Activated CD8-positive, alpha-beta memory T cell treated with anti-CD3 and anti-CD28 coated beads for 1 hour (primary cell): ENCODE measurements around the gene GLRX3.
A peak's percentile ranks its signal among the peaks of the same experiment; 100 is the strongest.
"Not testable (repeated sequence)": the region's sequence is repeated elsewhere in the genome, so short reads cannot be mapped to it uniquely, and the experiment has no call there.

Experiments used
- DNase-seq, 2 donors: peaks; one replicate each; pipeline ENCODE4 v3.0.0-alpha.2; 2020; ENCODE audit warnings: low read depth in 1 of 2; ENCODE audit errors: extremely low read depth in 1 of 2

Gene GLRX3

DNA sequence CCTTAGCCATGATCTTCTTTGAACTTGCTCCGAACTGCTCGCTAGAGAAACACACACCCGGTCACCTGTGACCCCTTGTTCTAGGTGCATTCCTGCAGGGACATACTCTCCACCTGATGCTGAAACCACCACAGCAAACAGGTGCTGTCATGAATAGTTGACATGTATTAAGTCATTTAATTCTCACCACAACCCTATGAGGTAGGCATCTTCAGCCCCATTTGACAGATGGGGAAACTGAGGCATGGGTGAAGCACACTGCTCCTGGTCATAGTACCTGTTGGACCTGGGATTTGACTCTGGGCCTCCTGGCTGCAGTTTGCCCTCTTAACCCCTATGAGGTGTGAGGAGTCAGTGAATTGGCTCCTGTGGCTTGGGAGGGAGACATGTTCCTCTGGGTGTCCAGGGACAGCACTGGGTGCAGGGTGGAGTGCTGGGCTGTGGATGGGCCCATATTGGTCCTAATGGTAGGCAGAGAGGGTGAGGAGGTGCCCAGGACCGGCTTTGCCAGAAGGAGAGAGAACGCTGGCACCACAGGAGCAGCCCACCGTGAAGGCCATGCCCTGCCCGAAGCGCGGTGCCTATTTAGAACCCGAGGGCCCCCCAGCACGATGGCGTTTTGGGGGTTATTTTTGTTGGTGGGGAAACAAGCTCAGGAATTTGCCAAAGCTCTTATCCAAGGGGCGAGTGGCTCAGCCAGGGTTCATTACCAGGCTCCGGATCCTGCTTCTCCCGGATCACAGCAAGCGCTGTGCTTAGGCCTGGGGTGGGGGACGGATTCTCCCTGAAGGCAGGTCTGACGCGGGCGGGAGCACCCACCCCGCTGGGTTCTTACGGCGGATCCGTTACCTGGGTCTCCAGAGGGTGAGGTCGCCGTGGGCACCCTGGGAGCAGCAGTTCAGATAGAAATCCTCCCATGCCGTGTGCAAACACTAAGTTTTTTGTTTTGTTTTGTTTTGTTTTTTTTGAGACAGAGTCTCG lies 52.3 kb downstream of the GLRX3 start:
- DNase-seq: no peak

DNA sequence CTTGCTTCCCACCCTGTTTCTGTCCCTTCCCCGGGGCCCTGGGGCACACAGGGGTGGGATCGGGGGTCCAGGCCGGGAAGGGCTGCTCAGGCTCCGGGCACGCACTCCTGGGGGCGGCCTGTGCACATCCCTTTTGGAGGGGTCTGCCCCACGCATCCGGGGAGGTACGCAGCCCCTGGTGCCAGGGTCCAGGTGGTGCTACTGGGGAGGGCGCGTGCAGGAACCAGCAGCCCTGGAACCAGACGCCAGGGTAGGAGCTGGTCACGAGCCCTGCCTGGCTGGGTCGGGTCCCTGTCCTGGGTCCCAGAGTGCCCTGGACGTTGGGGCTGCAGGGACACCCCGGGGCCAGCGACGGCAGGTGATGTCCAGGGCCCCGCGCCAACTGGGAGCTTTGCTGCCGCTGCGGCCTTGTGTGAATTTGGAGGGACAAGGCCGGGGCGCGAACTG lies 53.4 kb downstream of the GLRX3 start:
- no peak for DNase-seq

DNA sequence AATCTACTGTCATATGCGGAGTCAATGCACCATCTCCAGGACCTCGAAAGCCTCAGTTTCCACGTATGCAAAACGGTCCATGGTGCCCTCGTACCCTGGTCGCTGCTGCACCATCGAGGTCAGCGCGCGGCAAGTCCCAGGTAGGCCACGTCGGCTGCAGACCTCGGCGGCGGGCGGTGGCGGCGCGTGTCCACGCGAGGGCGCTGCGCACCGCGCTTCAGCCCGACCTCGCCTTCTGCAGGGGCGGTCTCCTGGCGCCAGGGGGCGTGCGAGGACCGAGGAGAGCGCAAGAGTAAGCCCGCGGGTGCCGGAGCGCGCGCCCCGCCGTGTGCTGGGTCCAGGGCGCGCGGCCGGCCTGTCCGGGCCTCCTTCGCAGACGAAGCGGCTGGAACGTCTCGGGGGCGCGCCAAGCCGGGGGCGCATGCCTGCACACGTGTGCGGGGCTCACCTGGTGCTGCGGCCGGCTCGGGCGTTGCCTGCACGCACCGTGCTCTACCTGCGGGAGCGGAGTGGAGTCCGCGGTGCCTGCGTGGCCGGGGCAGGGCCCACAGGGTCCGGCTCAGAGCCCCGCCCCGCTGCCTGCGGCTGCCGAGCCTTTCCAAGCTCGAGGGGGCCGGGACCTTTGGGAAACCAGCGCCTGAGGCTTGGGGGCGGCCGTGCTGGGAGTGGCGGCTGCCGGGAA lies 54.0 kb downstream of the GLRX3 start:
- peak; percentile 53 to 88 for DNase-seq

DNA sequence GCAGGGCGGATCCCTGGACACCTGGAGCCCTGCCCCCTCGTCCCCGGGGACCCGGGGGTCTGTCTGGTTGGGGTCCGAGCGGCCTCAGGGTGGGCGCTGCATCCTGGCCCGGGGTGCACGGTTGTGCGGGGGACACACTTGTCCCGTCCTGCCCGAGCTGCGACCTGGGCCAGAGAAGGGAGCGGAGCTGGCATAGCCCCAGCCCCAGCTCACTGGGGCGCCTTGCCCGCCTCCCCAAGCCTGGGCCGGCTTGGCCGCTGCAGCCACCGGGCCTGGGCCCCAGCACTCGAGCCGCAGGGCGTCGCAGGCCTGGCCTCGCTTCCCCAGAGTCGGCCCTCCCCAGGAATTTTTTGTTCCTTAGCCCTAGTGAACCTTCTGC lies 54.5 kb downstream of the GLRX3 start:
- no peak for DNase-seq

DNA sequence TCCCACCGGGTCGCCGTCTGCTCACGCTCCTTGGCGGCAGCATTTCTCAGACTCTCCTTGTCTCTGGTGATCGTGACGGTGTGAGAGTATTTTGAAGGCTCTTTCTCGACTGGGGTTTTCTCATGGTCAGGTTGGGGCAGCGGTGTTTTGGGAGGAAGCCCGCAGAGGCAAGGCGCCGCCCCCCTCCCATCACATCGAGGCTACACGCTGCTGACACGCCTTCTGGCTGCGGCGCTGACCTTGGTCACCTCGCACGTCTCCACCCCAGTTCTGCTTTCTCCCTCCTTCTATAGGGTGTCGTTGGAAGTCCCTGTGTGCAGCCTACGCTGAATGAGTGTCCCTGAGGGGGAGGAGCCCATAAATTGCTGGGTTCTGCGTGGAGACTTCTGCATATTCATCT lies 55.2 kb downstream of the GLRX3 start:
- no peak for DNase-seq

DNA sequence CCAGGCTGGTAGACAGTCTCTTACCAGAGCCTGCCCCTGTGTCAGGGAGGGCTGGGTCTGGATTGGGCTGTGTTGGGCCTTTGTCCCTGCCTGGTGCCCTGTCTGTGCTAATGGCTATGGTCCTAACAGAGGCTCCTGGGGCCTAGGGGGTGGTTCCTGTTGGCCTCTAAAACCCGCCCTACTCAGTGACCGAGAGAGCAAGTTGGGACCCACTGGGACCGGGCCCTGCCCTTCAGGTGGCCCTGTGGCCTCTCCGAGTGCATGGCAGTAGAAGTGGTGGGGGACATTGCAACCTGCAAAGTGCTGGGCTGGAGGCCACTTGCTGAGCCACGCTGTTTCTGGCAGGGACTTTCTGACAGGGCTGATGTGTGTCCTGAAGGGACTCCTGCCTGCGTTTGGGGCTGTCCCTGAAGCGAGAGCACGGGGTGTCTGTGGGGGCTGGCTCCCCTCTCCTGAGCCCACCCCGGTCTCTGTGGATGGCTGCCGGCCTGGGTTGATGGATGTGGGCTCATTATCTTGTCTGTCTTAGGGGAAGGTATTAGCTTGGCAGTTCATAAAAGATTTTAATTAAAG lies 56.2 kb downstream of the GLRX3 start:
- DNase-seq: no peak

DNA sequence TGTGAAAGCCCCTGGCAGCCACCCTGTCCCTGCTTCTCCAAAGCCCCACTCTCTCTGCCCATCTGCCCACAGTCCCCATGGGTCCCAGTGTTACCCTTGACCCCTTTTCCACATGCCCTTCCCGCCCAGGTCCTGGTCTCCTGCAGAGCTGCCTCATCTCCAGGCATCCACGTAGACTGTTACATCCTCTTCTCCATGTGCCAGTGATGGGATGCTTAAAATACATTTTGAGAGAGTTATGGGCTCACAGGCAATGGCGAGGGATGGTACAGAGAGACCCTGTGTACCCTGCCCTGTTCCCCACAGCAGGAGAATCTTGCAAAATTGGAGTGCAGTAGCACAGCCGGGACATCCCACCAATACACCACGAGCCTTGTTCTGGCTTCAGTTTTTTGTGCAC lies 56.8 kb downstream of the GLRX3 start:
- no peak for DNase-seq

DNA sequence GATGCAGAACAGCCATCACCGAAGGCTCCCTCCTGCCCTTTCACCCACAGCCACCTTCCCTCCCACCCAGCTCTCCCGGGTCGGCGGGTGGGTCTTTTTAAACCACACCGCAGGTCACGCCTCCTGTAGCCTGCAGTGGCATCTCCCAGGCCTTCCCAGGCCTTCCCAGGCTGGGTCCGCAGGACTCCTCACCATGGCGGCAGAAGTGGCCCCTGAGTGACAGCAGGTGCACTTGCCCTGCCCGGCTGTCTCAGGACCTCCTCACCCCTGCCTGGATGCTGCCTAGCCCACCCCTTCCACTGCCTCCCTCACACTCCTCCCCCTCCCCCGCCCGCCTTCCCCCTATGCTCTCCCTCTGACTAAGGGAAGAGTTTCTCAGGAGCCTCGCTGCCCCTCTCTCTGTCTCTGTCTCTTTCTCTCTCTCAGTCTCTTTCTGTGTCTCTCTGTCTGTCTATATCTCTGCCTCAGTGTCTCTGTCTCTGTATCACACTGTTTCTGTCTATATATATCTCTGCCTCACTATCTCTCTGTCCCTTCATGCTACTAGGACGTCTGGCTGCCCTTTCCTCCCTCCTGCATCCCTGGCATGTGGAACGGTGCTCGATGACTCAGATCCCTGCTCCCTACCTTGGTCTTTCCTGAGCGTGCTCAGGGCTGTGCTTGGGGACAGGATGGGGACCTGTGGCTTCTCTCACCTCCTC lies 57.5 kb downstream of the GLRX3 start:
- no peak for DNase-seq

DNA sequence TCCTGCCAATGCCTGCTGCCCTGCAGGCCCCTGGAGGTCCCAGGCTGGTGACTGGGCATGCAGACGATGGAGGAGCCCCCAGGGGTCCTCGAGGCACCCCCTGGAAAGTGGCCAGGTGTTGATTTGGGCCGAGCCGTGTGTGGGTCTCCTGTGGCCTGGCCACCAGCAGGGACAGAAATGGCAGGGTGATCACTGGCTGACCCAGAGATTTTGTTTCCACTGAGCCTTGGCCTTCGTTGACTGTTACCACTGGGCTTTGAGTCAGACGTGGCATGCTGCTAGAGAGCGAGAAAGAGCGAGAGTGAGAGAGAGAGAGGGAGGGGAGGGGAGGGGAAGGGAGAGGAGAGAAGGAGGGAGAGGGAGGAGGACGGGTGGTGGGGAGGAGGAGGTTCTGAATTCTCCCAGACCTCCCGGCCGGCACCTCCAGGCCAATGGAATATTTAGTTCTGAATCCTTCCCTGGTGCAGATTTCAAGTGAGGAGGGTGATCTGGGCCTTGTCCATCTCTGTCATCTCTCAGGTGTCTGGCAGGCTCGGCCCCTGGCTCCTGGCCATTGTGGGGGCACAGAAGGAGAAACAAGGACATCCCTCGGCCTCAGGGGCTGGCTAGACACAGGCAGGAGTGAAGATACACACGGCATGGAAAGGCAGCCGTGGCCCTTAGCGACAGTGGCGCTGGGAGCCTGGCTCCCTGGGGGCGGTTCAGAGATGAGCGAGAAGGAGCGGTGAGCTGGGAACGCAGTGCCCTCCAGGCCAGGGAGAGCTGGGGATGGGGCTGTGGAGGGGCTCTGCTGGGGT lies 58.2 kb downstream of the GLRX3 start:
- DNase-seq: no peak

DNA sequence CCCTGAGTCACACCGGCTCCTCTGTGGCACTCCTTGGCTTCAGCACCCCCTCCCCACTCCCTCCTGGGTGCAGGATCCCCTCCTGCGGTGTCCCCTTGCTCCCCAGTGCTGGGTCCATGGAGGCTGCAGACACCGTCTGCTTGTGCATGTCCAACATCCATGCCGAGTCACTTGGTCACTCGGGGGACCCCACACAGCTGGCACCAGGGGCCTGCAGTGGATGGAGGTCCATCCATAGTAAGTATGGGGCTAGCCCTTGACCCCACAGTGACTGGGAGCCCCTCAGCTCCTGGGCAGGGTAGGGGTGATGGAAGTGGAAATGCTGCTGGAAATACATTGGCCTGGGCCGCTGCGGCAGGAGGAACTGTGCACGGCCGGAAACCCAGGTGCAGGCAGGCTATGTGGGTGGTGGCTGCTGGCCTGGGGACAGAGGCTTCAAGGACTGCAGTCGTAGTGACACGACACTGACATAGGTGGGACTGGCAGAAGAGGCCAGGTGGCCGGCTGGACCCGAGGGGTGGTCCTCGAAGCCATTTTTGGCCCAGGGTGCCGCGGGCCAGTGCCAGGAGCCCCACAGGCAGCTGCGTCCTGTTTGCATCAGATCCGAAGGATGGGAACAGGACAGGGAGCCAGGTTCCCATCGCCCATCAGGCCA lies 58.9 kb downstream of the GLRX3 start:
- DNase-seq: no peak

DNA sequence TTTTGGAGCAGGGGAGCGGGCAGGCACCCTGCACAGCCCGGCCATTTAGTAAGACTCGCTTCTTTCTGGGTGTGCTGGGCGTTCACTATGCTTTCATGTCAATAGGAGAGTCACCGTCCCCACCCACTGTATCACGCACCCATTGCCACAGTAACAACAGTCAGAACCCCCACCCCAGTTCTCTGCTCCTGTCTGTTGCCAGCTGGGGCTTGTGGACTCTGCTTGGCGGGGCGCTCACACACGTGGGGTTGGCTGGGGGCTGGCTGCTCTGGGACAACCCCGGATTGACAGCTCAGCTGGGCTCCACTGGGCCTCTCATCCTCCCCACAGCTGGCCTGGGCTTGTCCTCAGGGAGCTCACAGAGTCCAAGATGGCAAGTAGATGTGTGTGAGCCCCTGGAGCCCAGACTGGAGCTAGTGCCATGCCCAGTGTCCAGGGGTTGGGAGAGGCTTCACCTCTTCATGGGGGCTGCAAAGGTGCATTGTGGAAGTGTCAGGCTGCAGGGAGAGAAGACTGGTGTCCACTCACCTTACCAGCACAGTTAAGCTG lies 59.6 kb downstream of the GLRX3 start:
- DNase-seq: no peak

DNA sequence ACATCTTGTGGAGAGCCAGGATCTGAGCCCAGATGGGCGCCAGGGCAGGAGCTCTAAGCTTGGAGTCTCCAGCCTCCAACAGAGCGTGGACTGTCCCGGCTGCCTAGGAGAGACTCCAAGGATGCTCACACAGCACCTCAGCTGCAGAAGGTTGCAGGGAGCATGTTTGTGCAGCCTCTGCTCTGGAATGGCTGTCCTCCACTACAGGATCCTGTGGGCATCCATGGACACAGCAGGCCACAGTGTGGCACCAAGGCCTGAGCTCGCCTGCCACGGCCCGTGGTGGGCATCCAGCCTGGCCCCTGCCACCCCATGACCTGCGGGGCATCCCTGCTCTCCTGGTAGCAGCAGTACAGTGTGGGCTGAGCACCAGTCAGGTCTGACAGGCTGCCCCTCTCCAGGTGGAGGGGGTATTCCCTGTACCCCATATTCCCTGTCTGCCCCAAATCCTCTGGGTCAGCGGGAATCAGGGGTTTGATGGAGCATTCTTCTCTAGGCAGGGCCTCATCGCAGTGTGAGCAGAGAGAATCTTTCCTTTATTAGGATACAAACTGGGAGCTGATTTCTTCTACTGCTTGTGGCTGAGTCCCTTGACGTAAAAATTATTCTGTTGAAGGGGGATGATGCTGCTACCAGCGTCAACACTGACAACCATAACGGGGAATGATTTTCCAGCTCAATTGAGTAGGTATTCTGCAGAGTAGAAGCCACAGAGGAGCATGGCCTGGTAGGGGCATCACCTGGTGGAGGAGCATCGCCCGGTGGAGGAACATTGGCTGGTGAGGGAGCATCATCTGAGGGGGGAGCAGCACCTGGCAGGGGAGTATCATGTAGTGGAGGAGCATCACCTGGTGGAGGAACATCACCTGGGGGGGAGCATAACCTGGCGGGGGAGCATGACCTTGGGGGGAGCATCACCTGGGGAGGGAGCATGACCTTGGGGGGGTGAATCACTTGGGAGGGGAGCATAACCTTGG lies 60.6 kb downstream of the GLRX3 start:
- no peak for DNase-seq

DNA sequence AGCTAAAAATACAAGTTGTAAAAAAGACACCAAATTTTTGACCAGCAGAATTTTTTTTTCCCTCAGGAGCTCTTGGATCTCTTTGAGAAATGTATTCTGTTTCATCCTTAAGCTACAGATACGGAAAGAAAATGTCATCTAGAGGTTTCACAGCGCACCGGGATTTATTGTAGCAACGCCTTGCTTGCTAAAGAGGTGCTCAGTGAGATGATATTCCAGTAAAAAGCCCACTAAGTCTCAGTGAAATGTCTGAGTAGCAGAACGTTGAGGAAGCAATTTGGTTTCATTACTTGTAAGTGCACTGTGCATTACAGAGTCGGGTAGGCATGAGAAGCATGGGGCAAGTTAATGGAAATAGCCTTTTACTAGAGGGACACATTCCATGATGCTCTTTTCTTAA lies 62.5 kb downstream of the GLRX3 start:
- DNase-seq: no peak

DNA sequence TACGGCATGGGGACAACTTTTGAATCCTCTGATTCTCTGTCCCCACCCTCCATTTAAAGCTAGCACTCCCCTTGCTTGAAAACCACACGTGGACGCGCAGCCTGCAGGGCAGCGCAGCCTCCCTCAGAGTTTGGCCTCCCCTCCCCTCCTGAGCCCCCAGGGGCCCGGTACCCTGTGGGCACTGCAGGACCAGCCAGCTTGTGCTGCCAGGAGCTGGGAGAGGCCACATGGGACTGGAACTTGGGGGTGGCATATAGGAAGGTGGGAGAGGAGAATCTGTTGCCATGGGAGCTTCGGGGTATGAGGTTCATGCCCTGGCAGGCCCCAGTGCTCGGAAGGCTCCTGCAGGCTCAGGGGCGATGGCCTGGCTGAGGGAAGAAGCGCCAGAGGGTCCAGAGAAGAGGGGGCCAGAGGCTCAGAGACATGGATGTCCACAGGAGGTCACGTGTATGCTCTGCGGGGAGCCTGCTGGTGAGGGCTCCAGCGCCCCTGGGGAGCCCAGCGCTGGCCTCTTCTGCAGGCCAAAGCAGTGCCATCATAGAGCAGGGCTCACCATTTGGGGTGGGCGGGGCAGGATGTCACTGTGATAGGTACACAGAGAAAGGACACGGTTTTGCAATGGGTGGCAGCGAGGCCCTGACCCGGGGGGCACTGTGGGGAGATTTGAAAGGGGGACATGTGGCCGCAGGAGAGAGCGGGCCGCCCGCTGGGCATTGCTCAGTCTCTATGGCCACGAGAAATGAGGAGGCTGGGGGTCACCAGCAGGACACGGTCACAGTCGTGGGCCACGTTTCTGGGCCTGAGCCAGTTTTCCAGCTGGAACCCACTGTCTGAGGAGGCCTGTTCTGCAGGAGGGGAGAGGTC lies 64.2 kb downstream of the GLRX3 start:
- no peak for DNase-seq

DNA sequence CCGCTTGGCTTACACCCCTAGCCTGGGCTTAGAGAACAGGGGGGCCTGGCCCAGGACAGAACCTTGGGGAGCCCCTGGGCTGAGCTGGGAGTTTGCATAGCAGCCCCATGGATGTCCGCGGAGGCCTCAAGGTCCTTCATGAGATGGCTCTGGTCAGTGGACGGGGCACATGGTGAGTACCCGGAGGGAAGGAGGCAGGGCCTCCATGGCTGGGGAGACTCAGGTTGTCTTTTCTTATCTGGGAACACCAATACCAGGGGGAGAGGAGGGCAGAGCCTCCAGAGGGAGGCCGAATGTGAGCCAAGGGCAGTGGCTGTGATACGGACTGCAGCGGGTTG lies 64.8 kb downstream of the GLRX3 start:
- DNase-seq: no peak

DNA sequence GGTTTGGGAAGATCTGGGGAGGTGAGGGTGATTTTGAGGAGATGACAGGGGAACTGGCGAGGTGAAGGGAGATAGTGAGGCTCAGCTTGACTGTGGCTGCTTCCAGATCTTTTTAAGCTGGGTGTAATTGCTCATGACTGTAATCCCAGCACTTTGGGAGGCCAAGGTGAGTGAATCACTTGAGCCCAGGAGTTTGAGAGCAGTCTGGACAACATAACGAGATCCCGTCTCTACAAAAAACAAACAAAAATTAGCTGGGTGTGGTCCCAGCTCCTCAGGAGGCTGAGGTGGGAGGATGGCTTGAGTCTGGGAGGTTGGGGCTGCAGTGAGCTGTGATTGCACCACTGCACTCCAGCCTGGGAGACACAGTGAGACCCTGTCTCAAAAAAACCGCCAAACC lies 66.0 kb downstream of the GLRX3 start:
- not testable (repeated sequence) for DNase-seq

DNA sequence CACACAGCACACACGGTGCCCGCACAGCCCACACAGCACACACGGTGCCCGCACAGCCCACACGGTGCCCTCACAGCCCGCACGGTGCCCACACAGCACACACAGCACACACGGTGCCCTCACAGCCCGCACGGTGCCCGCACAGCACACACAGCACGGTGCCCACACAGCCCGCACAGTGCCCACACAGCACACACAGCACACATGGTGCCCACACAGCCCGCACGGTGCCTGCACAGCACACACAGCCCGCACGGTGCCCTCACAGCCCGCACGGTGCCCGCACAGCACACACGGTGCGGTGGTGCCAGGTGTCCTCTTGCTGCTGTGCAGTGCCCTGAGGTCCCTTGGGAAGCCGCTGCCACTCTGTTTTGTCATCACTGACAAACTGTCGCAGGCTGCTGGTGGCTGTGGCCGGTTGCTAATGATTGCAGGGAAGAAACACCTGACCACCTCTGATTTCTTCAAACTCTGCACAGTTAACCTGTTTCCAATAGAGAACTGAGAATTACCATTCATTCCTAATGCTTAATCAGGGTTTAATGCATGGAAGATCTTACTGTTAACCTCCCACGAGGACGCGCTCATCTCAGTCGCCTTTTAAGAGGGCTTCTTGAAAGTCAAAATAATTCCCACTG lies 66.9 kb downstream of the GLRX3 start:
- DNase-seq: no peak
